Urothelium cell line (cell line): ENCODE data around the gene LRRC71.

ENCODE experiments used
- DNase-seq: peaks from one replicate; pipeline ENCODE4 v3.0.0; 2011; ENCODE audit warnings: low spot score, mixed read lengths
- FAIRE-seq: peaks from 2 replicates; lab custom pipeline; 2011; peaks lifted over from hg19 to GRCh38; lab: Jason Lieb, UNC

Gene LRRC71

DNA sequence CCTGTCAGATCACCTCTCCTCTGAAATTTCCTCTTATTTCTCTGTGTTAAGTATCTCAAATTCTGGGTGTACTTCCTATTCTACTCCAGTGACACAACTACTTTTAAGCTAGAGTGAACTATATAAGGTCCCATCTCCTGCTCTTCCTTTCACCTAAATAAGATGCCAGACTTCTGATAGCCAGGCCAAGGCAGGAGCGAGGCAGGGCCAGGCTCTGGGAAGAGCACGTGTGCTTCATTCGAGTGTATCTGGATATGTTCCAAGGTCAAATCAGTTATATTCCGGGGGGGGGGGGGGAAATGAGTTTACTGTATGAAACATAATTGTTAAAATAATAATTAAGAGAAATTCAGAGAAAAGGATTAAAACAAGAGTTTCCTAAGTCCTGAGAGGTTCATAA, 60.1 kb downstream of the LRRC71 start:
- DNase-seq (no peak), FAIRE-seq (no peak)
